ENCODE measurements around the gene TUBGCP3. TPM values are rescaled to one million over a fixed set of nuclear protein-coding genes. Genes with fewer than 3 reads are reported as not detected.

TUBGCP3 gene
- total RNA-seq, 1 donor from 2014 or later = 36.6 TPM

- TF ChIP-seq CTCF (IDR thresholded peaks at IDR 0.05; ENCODE audit: partially characterized antibody, unreplicated experiment) = no peak
- no peak overlapping the region for H3K4me3 Mint-ChIP-seq (ENCODE audit: unreplicated experiment)
- H3K27ac Mint-ChIP-seq (ENCODE audit: unreplicated experiment) = no peak overlapping the region
- peaks cover 12% of the 10 kb centered on the region for H3K36me3 Mint-ChIP-seq (ENCODE audit: unreplicated experiment)
- H3K27me3 Mint-ChIP-seq (ENCODE audit: unreplicated experiment) = peaks cover 2% of the 10 kb centered on the region
- H3K9me3 Mint-ChIP-seq (ENCODE audit: unreplicated experiment) = peaks cover 7% of the 10 kb centered on the region
- H3K4me1 Mint-ChIP-seq (ENCODE audit: low read depth, unreplicated experiment) = peaks cover 13% of the 10 kb centered on the region
- DNase-seq = no peak
Observed at GRCh38 chr13:112574416-112574815, 13.5 kb downstream of the TUBGCP3 start.

GRCh38 chr13:112573710-112574109, 14.2 kb downstream of the TUBGCP3 start:
- DNase-seq = no peak
- no peak overlapping the region for H3K4me3 Mint-ChIP-seq (ENCODE audit: unreplicated experiment)
- peaks cover 16% of the 10 kb centered on the region for H3K4me1 Mint-ChIP-seq (ENCODE audit: low read depth, unreplicated experiment)
- no peak overlapping the region for H3K27ac Mint-ChIP-seq (ENCODE audit: unreplicated experiment)
- H3K27me3 Mint-ChIP-seq (ENCODE audit: unreplicated experiment) = peaks cover 2% of the 10 kb centered on the region
- peaks cover 4% of the 10 kb centered on the region for H3K9me3 Mint-ChIP-seq (ENCODE audit: unreplicated experiment)
- H3K36me3 Mint-ChIP-seq (ENCODE audit: unreplicated experiment) = peaks cover 9% of the 10 kb centered on the region
- TF ChIP-seq CTCF (IDR thresholded peaks at IDR 0.05; ENCODE audit: partially characterized antibody, unreplicated experiment) = no peak

- Mint-ChIP-seq H3K36me3 (ENCODE audit: unreplicated experiment) (peaks cover 6% of the 10 kb centered on the region), H3K27ac (ENCODE audit: unreplicated experiment) (no peak overlapping the region), H3K27me3 (ENCODE audit: unreplicated experiment) (no peaks in the 10 kb centered on the region), H3K9me3 (ENCODE audit: unreplicated experiment) (peaks cover 2% of the 10 kb centered on the region), H3K4me1 (ENCODE audit: low read depth, unreplicated experiment) (peaks cover 16% of the 10 kb centered on the region), H3K4me3 (ENCODE audit: unreplicated experiment) (no peak overlapping the region)
- DNase-seq = no peak
- no peak for TF ChIP-seq CTCF (IDR thresholded peaks at IDR 0.05; ENCODE audit: partially characterized antibody, unreplicated experiment)
Observed at GRCh38 chr13:112572366-112572765, 15.6 kb downstream of the TUBGCP3 start.

- H3K9me3 Mint-ChIP-seq (ENCODE audit: unreplicated experiment) = peaks cover 2% of the 10 kb centered on the region
- H3K27me3 Mint-ChIP-seq (ENCODE audit: unreplicated experiment) = no peaks in the 10 kb centered on the region
- H3K4me3 Mint-ChIP-seq (ENCODE audit: unreplicated experiment) = no peak overlapping the region
- no peak overlapping the region for H3K27ac Mint-ChIP-seq (ENCODE audit: unreplicated experiment)
- peaks cover 13% of the 10 kb centered on the region for H3K4me1 Mint-ChIP-seq (ENCODE audit: low read depth, unreplicated experiment)
- no peak for TF ChIP-seq CTCF (IDR thresholded peaks at IDR 0.05; ENCODE audit: partially characterized antibody, unreplicated experiment)
- DNase-seq = no peak
- H3K36me3 Mint-ChIP-seq (ENCODE audit: unreplicated experiment) = no peaks in the 10 kb centered on the region
Observed at GRCh38 chr13:112569821-112570220, 18.1 kb downstream of the TUBGCP3 start.

GRCh38 chr13:112567161-112567862, 20.6 kb downstream of the TUBGCP3 start:
- TF ChIP-seq CTCF (IDR thresholded peaks at IDR 0.05; ENCODE audit: partially characterized antibody, unreplicated experiment) = no peak
- Mint-ChIP-seq H3K36me3 (ENCODE audit: unreplicated experiment) (no peaks in the 10 kb centered on the region), H3K27me3 (ENCODE audit: unreplicated experiment) (no peaks in the 10 kb centered on the region), H3K4me3 (ENCODE audit: unreplicated experiment) (no peak overlapping the region), H3K9me3 (ENCODE audit: unreplicated experiment) (peaks cover 4% of the 10 kb centered on the region), H3K27ac (ENCODE audit: unreplicated experiment) (no peak overlapping the region), H3K4me1 (ENCODE audit: low read depth, unreplicated experiment) (peaks cover 13% of the 10 kb centered on the region)
- no peak for DNase-seq
